DMS 273 (cell line): ENCODE results near the gene GNAS-AS1.
"Not testable (repeated sequence)": the region's sequence is repeated elsewhere in the genome, so short reads cannot be mapped to it uniquely, and the experiment has no call there.

Source experiments
- DNase-seq: peaks from one replicate; lab custom pipeline; 2025; ENCODE audit not compliant: unreplicated experiment; lab: John Stamatoyannopoulos, UW

GNAS-AS1 gene

GRCh38 chr20:58837717-58838116 is 13.0 kb downstream of the GNAS-AS1 start:
- DNase-seq: no peak

GRCh38 chr20:58836616-58837204 is 14.0 kb downstream of the GNAS-AS1 start:
- DNase-seq: no peak

DNA sequence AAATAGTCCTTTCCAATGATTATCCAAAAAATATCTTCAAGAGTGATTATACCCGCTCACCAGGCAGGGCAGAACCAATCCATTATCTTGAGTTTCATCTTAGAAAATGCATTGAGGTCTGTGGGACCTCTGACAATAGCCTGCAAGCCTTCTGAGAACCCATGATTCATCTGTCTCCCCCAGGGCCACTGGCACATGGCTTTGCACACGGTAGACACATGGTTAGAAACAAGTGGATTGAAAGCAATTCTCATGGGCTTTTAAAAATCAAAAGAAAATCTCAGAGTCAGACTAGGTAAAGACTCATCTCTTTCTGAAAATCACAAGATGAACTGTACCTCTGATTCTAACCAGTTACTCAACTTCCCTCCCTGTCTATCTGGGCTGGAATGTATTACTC is 15.5 kb downstream of the GNAS-AS1 start:
- no peak for DNase-seq

DNA sequence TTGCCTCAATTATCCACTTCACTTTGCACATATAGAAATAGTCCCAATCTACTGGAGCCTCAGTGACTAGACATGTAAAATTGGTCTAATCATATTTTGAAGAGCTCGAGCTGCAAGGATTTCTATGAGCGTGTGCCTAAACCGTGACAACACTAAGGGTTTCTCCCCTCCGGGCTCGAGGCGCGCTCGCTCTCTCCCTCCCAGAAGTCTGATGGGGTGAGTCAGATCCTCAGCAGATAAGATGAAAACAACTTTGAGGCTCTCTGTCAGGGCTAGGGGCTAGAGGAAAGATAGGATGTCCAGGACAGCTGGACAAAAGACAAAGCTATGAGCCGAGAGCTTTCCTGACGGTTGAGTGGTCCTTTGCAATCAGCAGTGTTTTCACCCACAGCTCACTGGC is 16.8 kb downstream of the GNAS-AS1 start:
- DNase-seq: no peak

GRCh38 chr20:58832457-58832856 is 18.2 kb downstream of the GNAS-AS1 start:
- no peak for DNase-seq

DNA sequence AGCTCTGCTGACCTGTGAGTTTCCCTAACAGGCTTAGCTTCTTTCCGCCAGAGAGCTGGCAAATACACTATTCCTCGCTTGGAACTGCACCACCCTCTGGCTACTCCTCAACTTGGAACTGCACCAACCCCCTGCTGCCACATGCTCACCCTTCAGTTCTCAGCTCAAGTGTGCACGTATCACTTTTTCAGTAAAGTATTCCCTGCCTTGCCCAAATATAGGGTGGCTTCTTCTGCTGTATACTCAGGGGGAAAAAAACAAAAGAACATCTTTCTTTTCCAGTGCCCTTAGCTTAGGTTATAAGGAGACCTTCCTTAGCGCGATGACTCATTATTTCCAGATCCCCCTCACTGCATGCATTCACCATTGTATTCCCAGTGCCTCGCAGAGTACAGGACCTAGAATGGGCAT is 21.2 kb downstream of the GNAS-AS1 start:
- peak; percentile 58 for DNase-seq

GRCh38 chr20:58828804-58829203 is 21.9 kb downstream of the GNAS-AS1 start:
- DNase-seq: not testable (repeated sequence)

DNA sequence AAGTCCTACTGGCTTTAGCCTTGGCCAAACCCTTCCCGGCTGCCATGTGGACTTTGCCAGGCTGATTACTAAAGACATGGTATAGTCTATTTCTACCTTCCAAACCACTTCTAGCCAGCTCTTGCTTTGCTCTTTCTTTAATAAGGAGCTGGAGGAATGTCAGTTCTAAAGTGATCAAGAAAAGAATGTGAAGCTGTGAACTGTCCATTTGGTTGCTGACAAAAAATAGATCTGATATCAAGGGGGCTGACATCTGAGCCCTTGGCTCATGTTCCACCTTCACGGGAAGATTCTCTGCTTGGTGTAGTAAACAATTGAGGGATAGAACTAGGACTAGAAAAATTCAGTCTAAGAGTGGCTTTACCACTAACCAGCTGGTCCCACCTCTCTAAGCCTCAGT is 22.6 kb downstream of the GNAS-AS1 start:
- no peak for DNase-seq

- DNase-seq: no peak
These were observed 24.4 kb downstream of the GNAS-AS1 start for GRCh38 chr20:58826271-58826670.

- no peak for DNase-seq
These were observed 25.3 kb downstream of the GNAS-AS1 start for GRCh38 chr20:58825450-58825849.

- no peak for DNase-seq
These were observed 25.9 kb downstream of the GNAS-AS1 start for GRCh38 chr20:58824843-58825242.

DNA sequence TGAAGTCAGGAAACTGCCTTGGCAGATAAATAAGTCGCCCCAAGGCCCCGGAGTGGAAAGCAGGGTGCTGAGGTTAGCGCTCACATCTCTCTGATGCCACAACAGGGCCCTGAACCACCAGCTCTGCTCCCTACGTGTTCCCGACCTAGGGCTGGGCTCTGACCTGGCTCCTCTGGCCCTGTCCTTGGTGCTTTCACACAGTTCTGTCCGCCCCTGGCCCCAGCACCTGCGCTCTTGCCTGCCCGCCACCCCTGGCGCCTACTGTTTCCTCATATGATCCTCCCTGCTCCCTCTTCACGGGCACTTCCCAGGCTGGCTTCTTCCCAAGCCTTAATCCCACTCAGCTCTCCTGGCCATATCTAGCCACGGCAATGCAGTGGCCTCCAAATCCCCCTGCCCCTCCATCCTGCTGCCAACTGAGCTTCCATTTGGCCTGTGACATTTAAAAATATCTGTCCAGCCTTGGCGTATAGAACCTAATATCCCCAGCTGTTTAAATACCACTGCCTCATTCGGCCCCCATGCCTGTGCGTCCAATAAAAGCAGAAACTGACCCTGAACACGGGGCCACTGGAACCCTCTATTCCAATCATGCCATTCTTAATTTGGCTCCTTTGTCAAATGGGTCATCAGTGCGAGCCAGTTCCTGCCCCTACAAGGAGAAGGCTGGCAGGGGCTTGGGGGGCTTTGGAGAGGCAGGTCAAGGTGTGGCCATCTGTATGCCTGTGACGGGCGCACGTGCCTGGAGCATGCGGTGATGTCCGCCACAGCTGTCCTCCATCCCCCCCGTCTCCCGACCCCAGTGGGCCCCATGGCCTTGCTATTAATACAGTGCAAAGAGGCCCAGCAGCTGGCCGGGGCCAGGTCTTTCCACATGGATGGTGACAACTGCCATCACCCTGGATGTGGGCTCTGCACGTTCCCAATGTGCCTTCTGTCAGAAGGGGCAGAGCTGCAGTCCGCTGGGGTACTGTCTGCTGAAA is 27.7 kb downstream of the GNAS-AS1 start:
- no peak for DNase-seq

GRCh38 chr20:58822149-58822548 is 28.6 kb downstream of the GNAS-AS1 start:
- no peak for DNase-seq

DNA sequence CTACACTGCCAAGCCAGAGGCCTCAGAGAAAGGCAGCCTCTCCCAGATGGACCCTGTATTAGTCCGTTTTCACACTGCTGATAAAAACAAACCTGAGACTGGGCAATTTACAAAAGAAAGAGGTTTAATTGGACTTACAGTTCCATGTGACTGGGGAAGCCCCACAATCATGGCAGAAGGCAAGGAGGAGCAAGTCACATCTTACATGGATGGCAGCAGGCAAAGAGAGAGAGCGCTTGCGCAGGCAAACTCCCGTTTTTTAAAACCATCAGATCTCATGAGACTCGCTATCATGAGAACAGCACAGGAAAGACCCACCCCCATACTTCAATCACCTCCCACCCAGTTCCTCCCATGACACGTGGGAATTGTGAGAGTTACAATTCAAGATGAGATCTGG is 30.2 kb downstream of the GNAS-AS1 start:
- not testable (repeated sequence) for DNase-seq

- no peak for DNase-seq
These were observed 30.8 kb downstream of the GNAS-AS1 start for GRCh38 chr20:58819921-58820320.

- no peak for DNase-seq
These were observed 32.0 kb downstream of the GNAS-AS1 start for GRCh38 chr20:58818586-58819285.

GRCh38 chr20:58817748-58818147 is 33.0 kb downstream of the GNAS-AS1 start:
- no peak for DNase-seq

- DNase-seq: no peak
These were observed 33.6 kb downstream of the GNAS-AS1 start for GRCh38 chr20:58816957-58817651.

DNA sequence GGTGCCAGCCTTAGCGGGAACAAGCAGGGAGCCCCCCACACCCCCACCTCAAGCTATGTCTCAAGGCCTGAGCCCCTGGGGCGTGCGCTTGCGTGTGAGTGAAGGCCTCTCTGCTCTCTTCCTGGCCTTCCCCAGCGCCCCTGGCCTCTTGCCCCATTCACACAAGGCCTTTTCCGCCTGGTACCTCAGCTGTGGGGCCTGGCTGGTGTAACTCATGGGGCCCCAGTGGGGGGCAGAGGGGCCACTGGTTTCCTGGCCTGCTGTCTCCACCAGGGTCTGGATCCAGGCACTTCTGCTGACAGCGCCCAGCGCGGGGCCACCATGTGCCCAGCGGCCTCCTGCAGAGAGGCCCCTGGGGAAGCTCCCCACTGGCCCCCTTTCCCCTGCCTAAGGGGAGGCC is 34.7 kb downstream of the GNAS-AS1 start:
- DNase-seq: no peak

DNA sequence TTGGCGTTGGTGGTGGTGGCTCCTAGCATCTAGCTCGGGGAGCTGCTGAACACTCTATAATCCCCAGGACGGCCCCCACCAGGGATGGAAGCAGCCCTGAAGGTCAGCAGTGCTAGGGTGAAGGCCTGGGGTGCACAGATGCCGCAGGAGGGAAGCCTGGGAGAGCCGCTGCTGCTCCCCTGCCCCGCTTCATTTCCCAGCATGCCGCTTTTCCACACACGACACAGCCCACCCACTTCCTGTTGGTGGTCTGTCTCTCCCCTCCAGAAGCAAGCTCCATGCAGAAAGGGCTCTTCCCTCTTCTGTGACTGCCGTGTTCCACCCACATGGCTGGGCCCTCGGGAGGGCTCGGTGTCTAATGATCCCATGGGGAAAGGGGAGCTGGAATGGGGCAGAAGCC is 35.3 kb downstream of the GNAS-AS1 start:
- no peak for DNase-seq

- no peak for DNase-seq
These were observed 37.3 kb downstream of the GNAS-AS1 start for GRCh38 chr20:58813369-58813768.
